ENCODE measurements around the gene AIRE.

The AIRE gene

DNA sequence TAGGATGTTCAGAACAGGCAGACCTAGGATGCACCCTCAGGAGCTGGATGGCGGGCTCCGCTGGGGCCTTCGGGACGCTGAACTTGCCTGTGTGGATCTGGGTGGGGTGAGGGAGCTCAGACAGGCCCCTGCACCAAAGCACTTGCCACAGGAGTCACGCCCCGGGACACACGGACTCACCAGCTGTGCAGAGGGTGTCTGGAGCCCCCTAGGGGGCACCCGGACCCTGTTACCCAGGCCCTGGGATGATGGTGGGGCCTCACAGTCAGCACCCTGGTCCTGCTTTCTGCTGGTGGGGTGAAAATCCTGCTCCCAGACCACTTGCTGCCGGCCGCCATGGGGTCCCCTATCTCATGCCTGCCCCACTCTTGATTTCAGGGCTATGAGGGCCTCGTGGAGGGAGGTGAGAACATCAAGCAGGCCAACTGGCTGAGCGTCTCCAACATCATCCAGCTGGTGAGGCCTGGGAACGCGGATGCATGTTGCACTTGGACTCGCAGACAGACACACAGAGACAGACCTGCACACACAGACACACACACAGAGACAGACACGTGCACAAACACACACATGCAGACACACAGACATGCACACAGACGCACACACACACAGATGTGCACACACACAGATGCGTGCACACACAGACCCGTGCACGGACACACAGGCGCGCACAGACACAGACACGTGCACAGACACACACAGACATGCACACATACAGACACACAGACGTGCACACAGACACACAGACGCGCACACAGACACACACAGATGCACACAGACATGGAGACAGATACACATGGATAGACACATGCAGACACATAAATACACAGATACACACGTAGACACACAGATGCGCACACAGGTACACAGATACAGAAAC is 25.2 kb downstream of the AIRE start:
- DNase-seq: no peak

DNA sequence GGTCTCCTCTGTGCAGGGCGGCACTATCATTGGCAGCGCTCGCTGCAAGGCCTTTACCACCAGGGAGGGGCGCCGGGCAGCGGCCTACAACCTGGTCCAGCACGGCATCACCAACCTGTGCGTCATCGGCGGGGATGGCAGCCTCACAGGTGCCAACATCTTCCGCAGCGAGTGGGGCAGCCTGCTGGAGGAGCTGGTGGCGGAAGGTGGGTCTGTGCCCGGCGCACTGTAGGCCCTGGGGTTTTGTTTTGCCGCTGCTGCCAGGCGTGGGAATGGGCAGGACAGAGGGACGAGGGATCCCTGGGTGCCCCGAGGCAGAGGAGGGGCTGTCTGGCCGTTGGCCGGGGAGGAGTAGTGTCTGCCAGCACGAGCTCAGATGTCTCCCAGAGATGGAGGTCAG is 26.4 kb downstream of the AIRE start:
- no peak for DNase-seq

DNA sequence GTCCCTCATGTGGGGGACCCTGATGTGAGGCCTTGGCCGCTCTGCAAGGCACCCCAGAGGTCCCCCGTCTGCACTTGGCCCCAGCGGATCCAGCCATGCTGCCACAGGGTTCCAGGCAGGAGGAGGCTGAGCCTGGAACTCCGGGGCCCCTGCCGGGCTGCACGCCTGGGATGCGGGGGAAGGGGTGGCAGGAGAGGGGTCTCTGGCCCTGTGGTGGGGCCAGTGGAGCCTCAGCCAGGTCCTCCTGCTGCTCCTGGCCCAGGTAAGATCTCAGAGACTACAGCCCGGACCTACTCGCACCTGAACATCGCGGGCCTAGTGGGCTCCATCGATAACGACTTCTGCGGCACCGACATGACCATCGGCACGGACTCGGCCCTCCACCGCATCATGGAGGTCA is 27.0 kb downstream of the AIRE start:
- DNase-seq: no peak

DNA sequence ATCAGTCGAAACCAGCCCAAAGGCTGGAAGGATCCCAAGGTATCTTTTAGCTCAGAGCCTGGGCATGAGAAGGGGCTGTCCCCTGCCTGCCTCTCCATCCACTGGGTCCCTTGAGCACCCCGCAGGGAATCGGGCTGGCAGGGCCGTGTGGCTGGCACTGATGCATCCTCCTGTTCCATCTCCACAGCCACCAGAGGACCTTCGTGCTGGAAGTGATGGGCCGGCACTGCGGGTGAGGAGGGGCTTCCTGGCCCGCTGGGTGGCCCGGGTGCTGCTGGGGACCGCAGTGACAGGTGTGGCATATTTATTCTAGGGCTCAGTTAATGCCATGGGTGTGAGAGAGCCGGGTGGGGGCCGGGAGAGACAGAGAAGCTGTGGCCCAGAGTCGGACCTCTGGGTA is 27.8 kb downstream of the AIRE start:
- DNase-seq: no peak

DNA sequence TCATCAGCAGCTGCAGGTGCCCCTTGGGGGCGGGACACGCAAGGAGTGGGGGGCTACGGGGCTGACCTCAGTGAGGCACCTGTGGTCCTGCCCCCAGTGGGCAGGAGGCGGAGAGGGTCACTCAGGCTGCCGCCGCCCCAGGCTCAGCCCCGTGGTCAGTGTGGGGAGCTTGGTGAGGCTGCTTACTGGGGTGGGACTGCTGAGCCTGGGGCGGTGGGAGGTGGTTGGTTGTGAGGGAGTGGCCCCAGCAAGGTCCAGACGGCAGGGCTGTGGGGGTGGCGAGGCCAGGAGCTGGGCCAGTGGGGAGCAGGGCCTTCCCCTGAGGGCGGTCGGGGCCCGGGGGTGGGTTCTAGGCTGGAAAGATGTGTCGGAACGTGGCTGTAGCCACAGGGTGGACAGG is 28.5 kb downstream of the AIRE start:
- DNase-seq: no peak

DNA sequence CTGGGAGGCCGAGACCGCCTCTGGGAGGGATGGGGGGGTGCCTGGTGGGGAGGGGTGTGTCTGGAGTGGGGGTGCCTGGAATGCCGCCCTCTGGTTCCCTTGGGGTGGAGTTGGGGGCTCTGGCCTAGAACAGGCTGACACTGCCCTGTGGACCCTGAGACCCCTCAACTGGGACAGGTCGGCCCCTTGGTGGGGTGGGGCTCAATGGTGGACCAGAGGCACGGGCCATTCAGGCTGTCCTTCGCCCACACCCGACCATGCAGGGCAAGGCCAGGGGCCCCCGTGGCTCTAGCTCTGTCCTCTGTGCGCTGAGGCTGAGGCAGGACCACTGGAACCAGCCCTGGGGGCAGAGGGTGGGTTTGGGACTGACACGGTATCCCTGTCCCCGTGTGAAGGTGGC is 28.9 kb downstream of the AIRE start:
- DNase-seq: no peak

DNA sequence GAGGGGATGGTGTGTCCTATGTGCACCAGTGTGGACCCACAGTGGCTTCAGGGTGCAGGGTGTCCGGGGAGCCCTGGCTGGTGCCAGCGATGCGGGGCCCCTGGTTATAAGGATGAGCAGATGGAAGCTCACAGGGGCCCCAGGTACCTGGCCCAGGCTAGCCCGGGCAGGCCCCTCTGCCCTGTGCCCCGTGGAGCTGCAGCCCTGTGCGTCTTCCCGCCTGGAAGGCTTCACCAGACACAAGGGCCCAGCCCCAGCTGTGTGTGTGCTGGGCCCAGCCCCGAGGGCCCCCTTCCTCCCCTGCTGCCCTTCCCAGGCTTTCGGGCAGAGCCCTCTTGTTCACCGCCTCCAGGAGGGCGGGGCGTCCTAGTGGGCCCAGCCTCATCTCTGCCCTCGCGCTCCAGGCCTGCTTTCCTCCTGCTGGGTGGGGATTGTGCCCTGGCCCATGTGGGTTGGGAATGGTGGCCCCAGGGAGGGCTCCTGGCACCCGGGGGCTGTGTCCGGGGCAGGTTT is 30.1 kb downstream of the AIRE start:
- DNase-seq: no peak

DNA sequence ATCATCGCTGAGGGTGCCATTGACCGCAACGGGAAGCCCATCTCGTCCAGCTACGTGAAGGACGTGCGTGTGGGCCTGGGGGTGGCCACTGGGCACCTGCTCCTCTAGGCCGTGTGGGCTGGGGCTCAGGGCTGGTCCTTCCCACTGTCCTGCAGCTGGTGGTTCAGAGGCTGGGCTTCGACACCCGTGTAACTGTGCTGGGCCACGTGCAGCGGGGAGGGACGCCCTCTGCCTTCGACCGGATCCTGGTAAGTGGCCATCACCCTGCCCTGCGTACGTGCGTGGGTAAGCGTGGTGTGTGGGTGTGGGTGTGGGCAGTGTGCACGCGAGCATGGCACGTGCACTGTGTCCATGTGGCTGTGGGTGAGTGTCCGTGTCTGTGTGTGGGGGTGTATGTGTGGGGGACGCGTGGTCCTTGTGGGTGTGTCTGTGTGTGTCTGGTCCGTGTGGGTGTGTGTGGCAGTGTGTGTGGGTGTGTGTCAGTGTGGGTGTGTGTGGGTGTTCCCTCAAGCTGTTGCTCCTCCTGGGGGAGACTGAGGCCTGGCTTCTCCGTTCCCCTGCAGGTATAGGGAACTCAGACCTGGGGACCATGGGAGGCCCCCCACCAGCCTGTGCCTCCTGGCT is 30.7 kb downstream of the AIRE start:
- DNase-seq: no peak

DNA sequence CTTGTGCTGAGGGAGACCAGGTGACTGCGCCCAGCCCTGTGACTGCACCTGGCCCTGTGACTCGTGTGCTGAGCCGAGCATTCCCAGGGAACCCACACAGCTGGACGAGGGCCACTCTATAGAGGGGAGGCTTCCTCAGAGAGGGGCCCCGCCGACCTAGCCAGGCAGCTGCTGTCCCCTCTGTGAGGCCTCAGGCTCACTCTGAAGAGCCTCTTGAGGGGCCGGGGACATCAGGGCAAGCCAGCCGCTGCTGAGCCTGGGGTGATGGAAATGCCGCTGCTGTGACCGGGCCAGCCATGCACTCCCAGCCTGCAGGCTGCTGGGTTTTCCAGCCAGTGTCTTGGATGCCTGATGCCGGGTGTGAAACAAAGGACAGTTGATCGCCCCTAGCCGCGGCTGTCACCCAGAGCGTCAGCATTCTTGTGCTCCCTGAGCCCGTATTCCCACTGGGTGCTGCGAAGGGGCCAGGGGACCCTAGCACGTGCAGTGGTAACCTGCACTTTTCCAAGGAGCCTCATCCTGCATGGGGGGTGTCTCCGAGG is 31.6 kb downstream of the AIRE start:
- no peak for DNase-seq

DNA sequence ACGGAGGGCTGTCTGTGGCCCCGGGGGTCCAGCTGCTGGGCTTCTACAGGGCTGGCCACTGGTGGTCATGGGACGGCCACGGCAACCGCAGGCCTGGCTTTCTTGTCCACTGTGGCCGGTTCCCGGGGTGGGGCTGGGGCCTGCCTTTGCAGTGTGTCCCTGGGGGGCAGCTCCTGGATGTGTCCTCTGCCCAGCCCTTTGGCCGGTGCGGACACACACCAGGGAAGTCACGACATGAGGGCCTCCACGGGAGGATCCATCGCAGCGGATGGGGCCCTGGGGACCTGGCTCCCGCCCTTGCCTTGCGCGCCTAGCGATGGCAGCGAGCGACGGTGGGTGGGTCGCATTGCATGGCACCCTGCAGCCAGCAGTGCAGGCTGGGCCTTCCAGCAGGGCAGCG is 32.2 kb downstream of the AIRE start:
- no peak for DNase-seq

DNA sequence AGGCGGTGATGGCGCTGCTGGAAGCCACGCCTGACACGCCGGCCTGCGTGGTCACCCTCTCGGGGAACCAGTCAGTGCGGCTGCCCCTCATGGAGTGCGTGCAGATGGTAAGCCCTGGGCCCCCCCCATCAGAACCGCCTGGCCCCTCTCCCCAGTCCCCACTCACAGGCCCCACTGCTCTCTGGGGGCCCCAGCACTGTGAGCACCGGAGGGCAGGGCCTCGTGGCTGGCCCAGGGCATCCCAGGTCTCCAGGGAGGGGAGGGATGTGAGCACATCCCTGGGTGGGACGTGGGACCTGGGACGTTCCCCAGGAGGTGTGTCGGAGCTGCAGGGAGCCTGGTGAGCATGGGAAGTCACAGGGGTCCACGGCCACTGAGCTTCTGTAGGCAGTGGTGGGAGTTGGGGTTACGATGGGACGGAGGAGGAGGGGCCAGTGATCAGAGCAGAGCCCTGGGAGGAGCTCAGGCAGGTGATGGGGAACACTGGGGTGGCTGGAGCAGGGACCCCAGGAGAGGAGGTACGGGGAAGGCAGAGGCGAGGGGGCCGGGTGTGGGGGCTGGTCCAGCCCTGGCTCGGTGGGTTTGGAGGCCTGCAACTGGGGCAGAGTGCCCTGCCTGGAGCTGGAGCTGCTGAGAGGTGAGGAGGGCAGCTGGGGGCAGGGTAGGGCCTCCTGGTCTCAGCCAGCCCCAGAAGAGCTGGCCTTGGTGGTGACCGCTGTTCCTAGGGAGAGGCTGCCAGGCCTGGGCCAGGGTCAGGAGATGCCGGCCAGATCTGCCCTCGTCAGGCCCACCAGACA is 33.0 kb downstream of the AIRE start:
- DNase-seq: no peak

DNA sequence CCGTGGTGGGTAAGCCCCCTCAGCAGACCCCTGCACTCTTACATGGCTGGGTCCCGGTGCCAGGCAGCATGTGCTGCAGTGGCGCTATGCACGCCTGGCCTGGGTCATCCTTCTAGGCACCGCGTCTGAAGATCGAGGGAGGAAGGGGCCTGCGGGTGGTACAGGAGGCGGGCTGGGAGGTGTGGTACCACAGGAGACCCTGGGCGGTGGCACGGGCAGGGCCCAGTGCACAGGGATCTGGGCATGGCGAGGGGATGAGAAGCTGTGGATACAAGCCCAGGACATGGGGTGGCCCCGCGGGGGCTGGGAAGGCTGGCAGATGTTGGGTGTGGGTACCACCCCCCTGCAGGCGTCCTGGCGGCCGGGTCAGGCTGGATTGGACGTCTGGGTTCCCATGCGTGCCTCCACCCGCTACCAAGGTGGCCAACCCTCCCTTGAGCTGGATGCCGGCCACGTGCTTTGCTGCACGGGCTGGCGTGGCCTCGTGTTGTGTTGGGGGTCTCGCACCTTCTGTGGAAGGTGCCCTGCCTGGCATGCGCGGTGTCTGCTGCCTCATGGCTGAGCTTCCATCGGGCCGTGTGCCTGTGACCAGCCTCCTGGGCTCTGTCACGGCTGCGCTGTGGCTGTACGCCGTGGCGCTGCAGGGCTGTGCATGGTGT is 33.9 kb downstream of the AIRE start:
- DNase-seq: no peak

DNA sequence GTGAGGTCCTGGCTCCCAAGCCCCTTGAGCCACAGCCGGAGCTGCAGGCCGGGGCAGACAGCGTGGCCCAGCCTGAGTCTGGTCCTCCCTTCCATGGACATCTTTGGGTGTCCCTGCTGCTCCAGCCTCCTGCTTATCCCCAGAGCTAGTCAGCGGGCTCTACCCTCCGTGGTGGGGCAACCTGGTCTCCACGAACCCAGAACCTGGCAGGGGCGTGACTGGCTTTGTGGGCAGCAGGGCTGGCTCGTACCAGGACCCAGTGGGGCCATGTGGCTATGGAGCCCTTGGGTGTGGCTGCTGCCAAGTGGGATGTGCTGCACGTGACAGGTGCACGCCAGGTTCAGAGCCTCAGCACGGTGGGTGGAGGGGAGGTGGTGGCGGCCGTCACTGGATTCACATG is 35.2 kb downstream of the AIRE start:
- no peak for DNase-seq

DNA sequence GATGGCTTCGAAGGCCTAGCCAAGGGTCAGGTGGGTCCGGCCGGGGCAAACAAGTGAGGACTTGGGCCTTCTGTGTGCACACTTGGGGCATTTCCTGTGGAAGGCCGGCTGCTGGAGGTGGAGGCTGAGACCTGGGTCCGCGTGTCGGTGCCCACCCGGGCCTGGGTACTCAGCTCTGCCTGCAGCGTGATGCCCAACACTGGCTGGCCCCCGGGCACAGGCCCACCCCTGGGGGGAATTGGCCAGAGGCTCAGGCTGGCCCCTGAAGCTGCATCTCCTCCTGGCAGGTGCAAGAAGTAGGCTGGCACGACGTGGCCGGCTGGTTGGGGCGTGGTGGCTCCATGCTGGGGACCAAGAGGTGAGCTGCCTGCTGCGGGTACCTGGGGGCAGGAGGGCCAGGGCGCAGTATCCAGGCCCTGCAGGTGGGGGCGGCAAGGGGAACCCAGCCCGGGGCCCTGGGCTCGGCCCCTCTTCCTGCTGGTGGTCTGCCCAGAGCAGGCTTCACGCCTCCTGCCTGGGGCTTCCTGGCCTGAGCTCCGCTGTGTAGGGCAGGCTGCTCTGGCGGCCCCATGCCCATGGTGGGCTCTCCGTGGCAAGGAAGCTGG is 36.3 kb downstream of the AIRE start:
- no peak for DNase-seq

DNA sequence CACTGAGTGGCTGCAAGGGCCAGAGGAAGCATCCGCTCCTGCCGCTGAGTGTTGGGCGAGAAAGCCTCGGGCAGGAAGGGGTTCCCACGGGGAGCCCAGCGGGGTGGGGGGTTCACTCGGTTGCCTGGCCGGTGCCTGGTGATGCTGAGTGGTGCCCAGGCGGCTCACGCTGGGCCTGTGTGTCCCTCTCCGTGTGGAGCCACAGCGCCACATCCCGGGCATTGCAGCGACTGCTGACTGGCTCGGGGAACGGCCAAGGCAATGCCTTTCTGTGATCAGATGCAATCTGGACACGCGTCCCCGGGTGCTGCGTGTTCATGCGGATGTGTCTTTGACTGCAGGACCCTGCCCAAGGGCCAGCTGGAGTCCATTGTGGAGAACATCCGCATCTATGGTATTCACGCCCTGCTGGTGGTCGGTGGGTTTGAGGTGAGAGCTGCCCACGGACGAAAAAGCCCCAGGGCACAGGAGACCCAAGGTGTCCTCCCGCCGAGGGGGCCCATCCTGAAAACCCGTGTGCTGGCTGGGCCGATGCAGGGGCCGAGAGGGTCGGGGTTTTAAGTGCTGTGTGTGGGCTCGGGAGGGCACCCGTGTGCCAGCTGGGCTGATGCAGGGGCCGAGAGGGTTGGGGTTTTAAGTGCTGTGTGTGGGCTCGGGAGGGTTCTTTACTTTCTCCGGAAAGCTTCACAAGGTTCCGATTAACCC is 37.1 kb downstream of the AIRE start:
- no peak for DNase-seq

DNA sequence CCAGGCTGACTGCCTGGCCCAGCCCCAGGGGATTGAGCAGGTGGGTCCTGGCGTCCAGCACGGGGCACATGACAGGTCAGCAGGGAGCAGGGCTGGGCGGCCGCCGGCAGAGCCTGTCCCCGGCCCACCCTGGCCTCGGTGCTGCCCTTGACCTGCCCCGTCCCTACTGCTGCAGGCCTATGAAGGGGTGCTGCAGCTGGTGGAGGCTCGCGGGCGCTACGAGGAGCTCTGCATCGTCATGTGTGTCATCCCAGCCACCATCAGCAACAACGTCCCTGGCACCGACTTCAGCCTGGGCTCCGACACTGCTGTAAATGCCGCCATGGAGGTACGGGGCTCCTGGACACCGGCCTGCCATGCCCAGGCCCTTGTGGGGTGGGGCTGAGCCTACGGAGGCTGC is 37.9 kb downstream of the AIRE start:
- no peak for DNase-seq

DNA sequence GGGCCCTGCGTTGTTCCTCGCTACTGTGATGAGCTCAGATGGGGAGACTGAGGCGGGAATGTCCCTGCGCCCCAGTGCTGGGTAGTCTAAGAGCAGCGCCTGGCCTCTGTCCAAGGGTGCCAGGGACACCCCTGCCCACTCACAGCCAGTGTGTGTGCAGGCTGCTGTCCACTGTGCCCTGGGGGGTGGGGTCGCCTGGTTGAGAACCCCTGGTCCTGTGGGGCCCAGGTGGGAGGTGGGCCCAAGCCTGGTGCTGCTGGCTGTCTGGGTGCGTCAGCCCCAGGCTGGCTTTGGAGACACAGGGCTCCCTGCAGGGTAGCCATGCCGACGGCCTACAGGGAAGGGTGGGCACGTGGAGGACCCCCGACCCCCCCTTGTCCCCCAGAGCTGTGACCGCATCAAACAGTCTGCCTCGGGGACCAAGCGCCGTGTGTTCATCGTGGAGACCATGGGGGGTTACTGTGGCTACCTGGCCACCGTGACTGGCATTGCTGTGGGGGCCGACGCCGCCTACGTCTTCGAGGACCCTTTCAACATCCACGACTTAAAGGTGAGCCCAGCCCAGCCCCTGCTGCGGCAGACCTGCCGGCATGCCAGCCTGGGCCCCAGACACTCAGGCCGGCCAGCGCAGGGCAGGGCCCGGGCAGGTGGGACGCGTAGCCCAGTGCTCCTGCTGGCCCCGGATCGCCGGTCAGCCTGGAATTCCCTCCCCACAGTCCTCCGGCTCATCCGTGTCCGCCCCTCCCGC is 38.6 kb downstream of the AIRE start:
- no peak for DNase-seq

DNA sequence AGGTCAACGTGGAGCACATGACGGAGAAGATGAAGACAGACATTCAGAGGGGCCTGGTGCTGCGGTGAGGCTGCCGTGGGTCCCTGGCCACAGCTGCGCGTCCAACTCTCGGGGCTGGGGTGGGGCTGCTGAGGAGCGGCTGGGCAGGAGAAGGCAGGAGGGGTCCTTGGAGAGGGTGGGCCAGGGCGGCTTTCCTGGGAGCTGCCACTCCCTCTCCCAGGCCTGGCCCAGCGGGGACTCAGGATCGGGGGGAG is 39.1 kb downstream of the AIRE start:
- DNase-seq: no peak

DNA sequence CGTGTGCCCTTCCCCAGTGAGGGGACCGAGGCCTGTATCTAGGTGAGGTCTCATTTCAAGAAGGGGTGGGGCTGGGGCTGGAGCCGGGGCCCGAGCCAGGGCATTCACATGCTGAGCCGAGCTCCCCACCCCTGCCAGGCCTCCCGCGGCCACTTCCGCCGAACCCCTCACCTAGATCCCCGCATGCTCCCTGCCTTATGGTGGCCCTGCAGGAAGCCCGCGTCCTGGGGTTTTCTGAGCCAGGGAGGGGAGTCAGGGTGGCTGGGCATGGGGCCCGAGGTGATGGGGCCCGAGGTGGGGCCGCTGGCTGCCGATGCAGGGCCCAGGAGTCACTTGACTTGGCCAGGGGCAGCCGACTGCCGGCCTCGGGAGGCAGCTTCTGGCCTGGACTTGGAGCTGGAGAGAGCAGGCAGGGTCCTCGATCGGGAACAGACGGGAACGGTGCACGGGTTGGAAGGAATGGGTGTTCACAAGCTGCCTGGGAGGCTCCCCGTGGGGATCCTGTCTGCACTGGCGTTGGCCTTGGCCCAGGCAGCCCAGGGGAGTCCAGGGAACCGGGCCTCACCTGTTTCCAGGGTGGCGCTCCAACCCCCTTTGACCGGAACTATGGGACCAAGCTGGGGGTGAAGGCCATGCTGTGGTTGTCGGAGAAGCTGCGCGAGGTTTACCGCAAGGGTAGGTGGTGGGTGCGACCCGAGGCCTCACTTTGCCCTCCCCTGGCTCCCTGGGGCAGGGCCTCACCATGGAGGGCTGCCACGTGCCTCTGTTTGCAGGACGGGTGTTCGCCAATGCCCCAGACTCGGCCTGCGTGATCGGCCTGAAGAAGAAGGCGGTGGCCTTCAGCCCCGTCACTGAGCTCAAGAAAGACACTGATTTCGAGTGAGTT is 40.0 kb downstream of the AIRE start:
- DNase-seq: no peak

DNA sequence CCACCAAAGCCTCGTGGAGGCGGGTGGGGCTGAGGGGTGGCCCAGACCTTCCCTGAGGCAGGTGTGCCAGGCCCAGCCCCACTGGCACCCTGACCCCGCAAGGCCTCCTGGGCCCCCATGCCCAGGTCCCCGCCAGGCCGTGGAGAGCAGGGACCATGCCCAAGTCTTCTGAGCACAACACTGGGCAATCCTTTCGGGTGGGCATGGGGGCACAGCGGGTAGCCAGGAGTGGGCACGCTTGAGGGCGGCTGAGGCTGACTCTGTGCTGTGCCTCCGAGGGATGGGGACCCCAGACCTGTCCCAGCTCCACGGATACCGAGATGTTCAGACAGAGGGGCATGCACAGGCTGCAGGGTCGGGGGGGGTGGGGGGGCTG is 40.6 kb downstream of the AIRE start:
- no peak for DNase-seq
